Fibroblast of mammary gland (primary cell): ENCODE results near the gene ARID5B.

Experiments used
- DNase-seq: peaks from one replicate; pipeline ENCODE4 v3.0.0-alpha.2; 2010; ENCODE audit warnings: low read depth
- H3K4me3 ChIP-seq: 2 replicates; pipeline ENCODE4 v1.5.1; 2011; ENCODE audit warnings: low read depth, mild to moderate bottlenecking, low read length, moderate library complexity; ENCODE audit not compliant: control insufficient read depth
- TF ChIP-seq, protein P1 (sequence below): conservative IDR thresholded peaks from 2 replicates; pipeline ENCODE4 v1.5.1; 2011; ENCODE audit warnings: low read depth, low read length, inconsistent platforms; ENCODE audit not compliant: control insufficient read depth, insufficient read depth

Gene ARID5B

DNA sequence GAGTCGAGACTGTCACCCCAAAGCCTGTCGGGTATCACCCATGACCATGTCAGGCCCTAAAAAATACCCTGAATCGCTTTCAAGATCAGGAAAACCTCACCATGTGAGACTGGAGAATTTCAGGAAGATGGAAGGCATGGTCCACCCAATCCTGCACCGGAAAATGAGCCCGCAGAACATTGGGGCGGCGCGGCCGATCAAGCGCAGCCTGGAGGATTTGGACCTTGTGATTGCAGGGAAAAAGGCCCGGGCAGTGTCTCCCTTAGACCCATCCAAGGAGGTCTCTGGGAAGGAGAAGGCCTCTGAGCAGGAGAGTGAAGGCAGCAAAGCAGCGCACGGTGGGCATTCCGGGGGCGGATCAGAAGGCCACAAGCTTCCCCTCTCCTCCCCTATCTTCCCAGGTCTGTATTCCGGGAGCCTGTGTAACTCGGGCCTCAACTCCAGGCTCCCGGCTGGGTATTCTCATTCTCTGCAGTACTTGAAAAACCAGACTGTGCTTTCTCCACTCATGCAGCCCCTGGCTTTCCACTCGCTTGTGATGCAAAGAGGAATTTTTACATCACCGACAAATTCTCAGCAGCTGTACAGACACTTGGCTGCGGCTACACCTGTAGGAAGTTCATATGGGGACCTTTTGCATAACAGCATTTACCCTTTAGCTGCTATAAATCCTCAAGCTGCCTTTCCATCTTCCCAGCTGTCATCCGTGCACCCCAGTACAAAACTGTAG lies 191.0 kb downstream of the ARID5B start:
- DNase-seq: no peak
- H3K4me3 ChIP-seq: no peak overlapping the region
- TF ChIP-seq, protein P1, sequence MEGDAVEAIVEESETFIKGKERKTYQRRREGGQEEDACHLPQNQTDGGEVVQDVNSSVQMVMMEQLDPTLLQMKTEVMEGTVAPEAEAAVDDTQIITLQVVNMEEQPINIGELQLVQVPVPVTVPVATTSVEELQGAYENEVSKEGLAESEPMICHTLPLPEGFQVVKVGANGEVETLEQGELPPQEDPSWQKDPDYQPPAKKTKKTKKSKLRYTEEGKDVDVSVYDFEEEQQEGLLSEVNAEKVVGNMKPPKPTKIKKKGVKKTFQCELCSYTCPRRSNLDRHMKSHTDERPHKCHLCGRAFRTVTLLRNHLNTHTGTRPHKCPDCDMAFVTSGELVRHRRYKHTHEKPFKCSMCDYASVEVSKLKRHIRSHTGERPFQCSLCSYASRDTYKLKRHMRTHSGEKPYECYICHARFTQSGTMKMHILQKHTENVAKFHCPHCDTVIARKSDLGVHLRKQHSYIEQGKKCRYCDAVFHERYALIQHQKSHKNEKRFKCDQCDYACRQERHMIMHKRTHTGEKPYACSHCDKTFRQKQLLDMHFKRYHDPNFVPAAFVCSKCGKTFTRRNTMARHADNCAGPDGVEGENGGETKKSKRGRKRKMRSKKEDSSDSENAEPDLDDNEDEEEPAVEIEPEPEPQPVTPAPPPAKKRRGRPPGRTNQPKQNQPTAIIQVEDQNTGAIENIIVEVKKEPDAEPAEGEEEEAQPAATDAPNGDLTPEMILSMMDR: no peak

DNA sequence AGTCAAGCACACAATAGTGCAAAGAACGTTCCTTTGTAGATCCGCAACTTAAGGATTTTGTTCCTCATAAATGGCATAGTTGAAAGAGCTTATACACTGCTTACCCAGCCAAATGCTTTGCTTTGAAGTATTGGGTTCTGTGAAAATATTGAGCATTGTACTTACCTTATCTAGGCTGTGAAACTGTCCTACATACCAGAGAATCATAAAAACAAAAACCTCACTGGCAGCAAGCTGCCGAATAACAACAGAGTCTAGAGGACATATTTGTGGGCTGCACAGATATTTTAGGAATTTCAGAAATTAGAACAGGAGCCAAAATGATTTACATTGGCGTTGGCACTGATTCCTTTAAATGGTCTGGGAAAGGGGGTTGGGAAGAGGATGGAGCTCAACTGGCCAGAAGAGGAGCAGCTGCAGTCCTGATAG lies 192.4 kb downstream of the ARID5B start:
- TF ChIP-seq, protein P1: no peak
- peak; percentile 59 for DNase-seq
- H3K4me3 ChIP-seq: no peak overlapping the region

DNA sequence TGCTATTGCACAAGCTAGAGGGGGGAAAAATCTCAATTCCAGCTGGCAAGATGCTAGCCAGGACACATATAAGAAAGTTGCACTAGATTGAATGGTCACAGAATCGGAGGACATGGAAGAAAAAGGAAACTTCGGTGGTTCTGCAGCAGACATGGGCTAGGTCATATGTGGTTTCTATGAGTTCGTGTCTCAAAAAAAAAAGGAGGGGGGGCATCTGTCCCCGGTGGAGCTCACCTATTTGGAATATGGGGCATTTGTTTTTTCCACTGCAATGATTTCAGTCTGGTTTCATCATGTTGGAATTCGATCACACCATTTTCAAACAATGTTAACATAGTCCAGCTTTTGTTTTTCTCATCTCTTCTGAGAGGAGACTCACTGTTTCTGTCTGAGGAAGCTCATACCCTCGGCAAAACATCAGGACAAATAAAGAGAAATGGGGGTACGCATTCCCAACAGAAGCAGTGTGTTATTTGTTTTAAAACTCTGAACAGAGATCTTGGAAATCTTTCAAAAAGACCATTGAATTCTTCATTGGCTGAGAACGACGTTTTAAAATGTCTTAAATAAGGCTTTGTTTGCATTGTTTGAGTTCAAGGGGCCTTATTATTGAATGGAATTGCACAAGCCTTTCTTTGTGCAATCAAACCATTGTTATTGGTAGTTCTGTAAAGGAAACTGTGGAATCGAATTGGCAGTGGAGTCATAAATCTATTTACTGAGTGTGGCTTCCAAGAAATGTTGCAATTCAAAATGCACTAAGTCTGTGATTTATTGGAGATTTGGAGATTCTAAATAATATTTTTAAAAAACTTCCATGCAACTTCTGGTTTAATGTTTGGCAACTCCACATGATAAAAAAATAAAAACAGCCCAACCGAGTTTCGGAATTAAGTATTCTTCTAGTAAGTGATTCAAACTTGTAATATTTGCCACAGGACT lies 194.0 kb downstream of the ARID5B start:
- H3K4me3 ChIP-seq: no peak overlapping the region
- DNase-seq: peak; percentile 87
- TF ChIP-seq, protein P1: no peak

DNA sequence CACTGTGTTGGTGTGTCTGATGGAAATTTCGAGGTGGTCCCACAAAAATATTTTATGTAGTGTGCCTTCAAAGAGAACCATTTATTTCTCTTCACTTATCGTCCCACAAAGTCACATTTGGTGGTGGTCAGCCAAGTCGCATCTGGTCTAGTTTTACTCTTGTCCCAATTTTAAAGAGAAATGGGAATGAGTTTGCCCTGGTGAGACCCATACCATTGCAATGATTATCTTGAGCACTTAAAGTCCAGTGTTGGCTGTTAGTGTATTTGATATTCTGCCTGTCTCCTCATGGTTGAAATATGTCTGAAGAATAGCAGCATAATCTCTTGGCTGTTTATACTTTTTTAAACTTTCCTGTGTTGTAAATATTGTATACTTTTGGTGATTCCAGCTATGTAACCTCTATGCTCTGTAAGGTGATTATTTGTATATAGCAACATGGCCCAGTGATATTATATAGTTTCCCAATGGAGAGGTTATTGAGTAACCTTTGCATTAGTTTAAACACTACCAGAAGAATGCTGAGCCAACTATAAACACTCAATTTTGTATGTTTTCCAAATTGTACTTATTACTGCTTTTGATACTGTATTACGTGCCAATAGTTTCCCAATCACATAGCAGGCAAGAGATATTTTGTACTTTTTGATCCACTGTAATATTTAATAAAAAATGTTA lies 194.9 kb downstream of the ARID5B start:
- no peak overlapping the region for H3K4me3 ChIP-seq
- TF ChIP-seq, protein P1: no peak
- DNase-seq: no peak

DNA sequence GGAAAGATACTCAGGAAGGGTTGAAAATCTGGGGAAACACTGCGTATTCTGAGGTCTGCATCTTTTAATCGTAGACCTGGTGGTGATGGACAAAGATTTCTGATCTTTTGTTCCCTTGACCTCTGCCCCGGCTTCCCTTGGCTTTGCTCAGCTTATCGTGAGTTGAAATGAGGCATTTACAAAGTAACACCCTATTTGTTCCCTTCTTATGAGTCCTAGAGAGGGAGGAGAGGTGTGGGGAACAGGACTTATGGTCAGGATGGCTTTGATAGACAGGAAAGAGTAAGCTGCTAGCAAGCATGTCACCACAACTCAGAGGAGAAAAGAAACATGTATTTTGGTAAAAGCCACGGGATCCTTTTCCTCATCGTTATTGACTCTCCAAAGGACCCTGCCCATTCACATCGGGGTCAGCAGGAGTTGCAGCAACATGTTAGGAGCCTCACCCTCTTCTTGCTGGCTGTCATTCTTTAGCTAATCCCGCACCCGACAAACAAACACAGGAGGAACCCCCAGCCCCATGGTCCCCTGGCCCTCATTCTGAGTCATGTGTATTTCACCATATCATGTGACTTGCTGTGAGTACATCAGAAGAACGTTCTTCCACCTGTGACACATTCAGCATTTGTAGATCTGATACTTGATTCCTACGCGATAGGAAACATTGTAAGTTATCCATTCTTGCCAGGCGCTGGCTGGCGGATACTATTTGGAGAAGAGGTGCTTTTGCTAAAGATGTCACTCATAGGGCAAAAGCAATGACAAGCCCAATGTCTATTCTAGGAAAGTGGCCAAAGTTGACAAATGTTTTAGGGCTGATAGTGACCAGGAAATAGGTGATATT lies 197.0 kb downstream of the ARID5B start:
- no peak for DNase-seq

More for the DNA sequence above, 197.0 kb downstream of the ARID5B start:
- TF ChIP-seq, protein P1: no peak
- no peak overlapping the region for H3K4me3 ChIP-seq
